Mesenchymal stem cell (in vitro differentiated cells and primary cell): ENCODE measurements around the gene SCNN1B.

Experiments used
- DNase-seq: peaks from one replicate; pipeline ENCODE4 v3.0.0-alpha.2; 2013
- H2AFZ ChIP-seq: one replicate; pipeline ENCODE4 v1.6.1; 2013; ENCODE audit warnings: low read depth, mild to moderate bottlenecking, control low read depth, inconsistent platforms, low read length, moderate library complexity
- H2AK5ac ChIP-seq: 2 replicates; pipeline ENCODE4 v1.6.1; 2013; ENCODE audit warnings: low read length, moderate library complexity, mild to moderate bottlenecking, inconsistent platforms; ENCODE audit not compliant: severe bottlenecking
- H2BK120ac ChIP-seq: one replicate; pipeline ENCODE4 v1.6.1; 2013; ENCODE audit warnings: low read depth, mild to moderate bottlenecking, inconsistent platforms, low read length, moderate library complexity
- H2BK12ac ChIP-seq, 2 experiments: one replicate each; pipeline ENCODE4 v1.6.1; 2013; ENCODE audit warnings: inconsistent platforms in 2 of 2, low read length in 2 of 2, mild to moderate bottlenecking in 2 of 2, moderate library complexity in 2 of 2, control low read depth in 1 of 2
- H2BK15ac ChIP-seq: one replicate; pipeline ENCODE4 v1.6.1; 2013; ENCODE audit warnings: mild to moderate bottlenecking, low read depth, inconsistent platforms; ENCODE audit not compliant: poor library complexity, severe bottlenecking
- H2BK5ac ChIP-seq: 2 replicates; pipeline ENCODE4 v1.6.1; 2013; ENCODE audit warnings: low read depth, mild to moderate bottlenecking, low read length, control low read depth, inconsistent platforms; ENCODE audit not compliant: poor library complexity, severe bottlenecking
- H3K14ac ChIP-seq, 2 experiments: one replicate each; pipeline ENCODE4 v1.6.1; 2013; ENCODE audit warnings: inconsistent platforms in 2 of 2, low read length in 2 of 2, control low read depth in 1 of 2, mild to moderate bottlenecking in 1 of 2, moderate library complexity in 1 of 2
- H3K18ac ChIP-seq, 2 experiments: one replicate each; pipeline ENCODE4 v1.6.1; 2013; ENCODE audit warnings: inconsistent platforms in 2 of 2, low read length in 2 of 2, control low read depth in 1 of 2, low read depth in 1 of 2, mild to moderate bottlenecking in 1 of 2
- H3K23ac ChIP-seq, 2 experiments: one replicate each; pipeline ENCODE4 v1.6.1; 2013; ENCODE audit warnings: inconsistent platforms in 2 of 2, low read length in 2 of 2, mild to moderate bottlenecking in 2 of 2, moderate library complexity in 2 of 2, control low read depth in 1 of 2
- H3K27ac ChIP-seq: 2 replicates; pipeline ENCODE4 v1.5.1; 2013; ENCODE audit warnings: mild to moderate bottlenecking, moderate library complexity, low read length, control low read depth, inconsistent platforms; ENCODE audit not compliant: poor library complexity, severe bottlenecking
- H3K27me3 ChIP-seq, 2 experiments: 2 replicates each; pipeline versions ENCODE4 v1.6.1 to v1.7.0; 2013; ENCODE audit warnings: low read length in 2 of 2, mild to moderate bottlenecking in 2 of 2, moderate library complexity in 2 of 2, control low read depth in 1 of 2, inconsistent platforms in 1 of 2; ENCODE audit not compliant: control insufficient read depth in 1 of 2, insufficient read depth in 1 of 2
- H3K36me3 ChIP-seq, 2 experiments: 2 replicates each; pipeline versions ENCODE4 v1.6.1 to v1.7.0; 2013; ENCODE audit warnings: low read length in 2 of 2, control low read depth in 1 of 2, inconsistent platforms in 1 of 2, low read depth in 1 of 2, mild to moderate bottlenecking in 1 of 2; ENCODE audit not compliant: insufficient read depth in 2 of 2, control insufficient read depth in 1 of 2
- H3K4ac ChIP-seq, 2 experiments: one replicate each; pipeline ENCODE4 v1.6.1; 2013; ENCODE audit warnings: inconsistent platforms in 2 of 2, low read length in 2 of 2, mild to moderate bottlenecking in 2 of 2, moderate library complexity in 2 of 2, control low read depth in 1 of 2, low read depth in 1 of 2
- H3K4me1 ChIP-seq: 2 replicates; pipeline ENCODE4 v1.6.1; 2013; ENCODE audit warnings: low read depth, low read length, control low read depth; ENCODE audit not compliant: control insufficient read depth, insufficient read depth
- H3K4me2 ChIP-seq: 2 replicates; pipeline ENCODE4 v1.6.1; 2013; ENCODE audit warnings: low read length, mild to moderate bottlenecking, inconsistent platforms; ENCODE audit not compliant: poor library complexity, severe bottlenecking
- H3K4me3 ChIP-seq, 2 experiments: 2 replicates each; pipeline versions ENCODE4 v1.5.1 to v1.7.0; 2013; ENCODE audit warnings: low read length in 2 of 2, mild to moderate bottlenecking in 2 of 2, control low read depth in 1 of 2, low read depth in 1 of 2; ENCODE audit not compliant: insufficient read depth in 1 of 2
- H3K79me1 ChIP-seq: replicated peaks from 2 replicates; pipeline ENCODE4 v1.6.1; 2013; ENCODE audit warnings: mild to moderate bottlenecking, control low read depth, low read length, inconsistent platforms; ENCODE audit not compliant: poor library complexity, severe bottlenecking
- H3K9ac ChIP-seq: 2 replicates; pipeline ENCODE4 v1.7.0; 2013; ENCODE audit warnings: mild to moderate bottlenecking, low read length, moderate library complexity
- H3K9me3 ChIP-seq: 2 replicates; pipeline ENCODE4 v1.7.0; 2013; ENCODE audit warnings: mild to moderate bottlenecking, low read length; ENCODE audit not compliant: control insufficient read depth
- H4K8ac ChIP-seq: one replicate; pipeline ENCODE4 v1.6.1; 2013; ENCODE audit warnings: inconsistent platforms, mild to moderate bottlenecking, low read length, moderate library complexity
- H4K91ac ChIP-seq: one replicate; pipeline ENCODE4 v1.6.1; 2013; ENCODE audit warnings: mild to moderate bottlenecking, low read length, inconsistent platforms
- WGBS: methylation state at CpG from one replicate; pipeline ENCODE4 v1.1.7; 2013; ENCODE audit warnings: mixed read lengths; 5-methylcytosine and 5-hydroxymethylcytosine counted together

Gene SCNN1B

GRCh38 chr16:23270654-23271053 lies 31.4 kb upstream of the SCNN1B start:
- WGBS = 94% methylated on average over 3 of the region's 3 CpGs
- no peak overlapping the region for H2BK12ac ChIP-seq
- no peaks in the 10 kb centered on the region for H3K4me1 ChIP-seq
- no peak overlapping the region for H2BK5ac ChIP-seq
- no peak overlapping the region for H2AK5ac ChIP-seq
- no peak overlapping the region for H2BK15ac ChIP-seq
- H2BK120ac ChIP-seq = no peak overlapping the region
- no peak overlapping the region for H4K8ac ChIP-seq
- H3K27ac ChIP-seq = no peak overlapping the region
- DNase-seq = no peak
- no peak overlapping the region for H3K9ac ChIP-seq
- peaks cover 0 to 15% of the 10 kb centered on the region in 2 experiments for H3K27me3 ChIP-seq
- no peak overlapping the region for H3K23ac ChIP-seq
- H3K9me3 ChIP-seq = no peaks in the 10 kb centered on the region
- H3K4me3 ChIP-seq = no peak overlapping the region
- H3K4ac ChIP-seq = no peak overlapping the region
- no peaks in the 10 kb centered on the region for H3K36me3 ChIP-seq
- no peak overlapping the region for H3K14ac ChIP-seq
- no peak overlapping the region for H3K18ac ChIP-seq
- no peak overlapping the region for H3K4me2 ChIP-seq
- H3K79me1 ChIP-seq = no peaks in the 10 kb centered on the region
- H2AFZ ChIP-seq = no peak overlapping the region
- no peak overlapping the region for H4K91ac ChIP-seq

GRCh38 chr16:23274968-23275367 lies 27.1 kb upstream of the SCNN1B start:
- DNase-seq = no peak
- 44% methylated on average over 2 of the region's 2 CpGs for WGBS
- Histone ChIP-seq H3K14ac (no peak overlapping the region), H3K18ac (no peak overlapping the region), H2AK5ac (no peak overlapping the region), H2BK120ac (no peak overlapping the region), H3K4me2 (no peak overlapping the region), H3K23ac (no peak overlapping the region), H3K4me3 (no peak overlapping the region), H3K79me1 (no peaks in the 10 kb centered on the region), H3K27ac (no peak overlapping the region), H2BK15ac (no peak overlapping the region), H3K4me1 (no peaks in the 10 kb centered on the region), H3K9me3 (no peaks in the 10 kb centered on the region), H4K91ac (no peak overlapping the region), H3K27me3 (peaks cover 0 to 17% of the 10 kb centered on the region in 2 experiments), H3K36me3 (no peaks in the 10 kb centered on the region), H2BK5ac (no peak overlapping the region), H2BK12ac (no peak overlapping the region), H4K8ac (no peak overlapping the region), H2AFZ (no peak overlapping the region), H3K9ac (no peak overlapping the region), H3K4ac (no peak overlapping the region)

GRCh38 chr16:23276821-23277220 lies 25.3 kb upstream of the SCNN1B start:
- no peak for DNase-seq
- no peaks in the 10 kb centered on the region for H3K4me1 ChIP-seq
- H3K36me3 ChIP-seq = no peaks in the 10 kb centered on the region
- H3K79me1 ChIP-seq = no peaks in the 10 kb centered on the region
- no peak overlapping the region for H4K8ac ChIP-seq
- H3K27me3 ChIP-seq = peaks cover 0 to 17% of the 10 kb centered on the region in 2 experiments
- no peak overlapping the region for H3K23ac ChIP-seq
- H4K91ac ChIP-seq = no peak overlapping the region
- H3K9ac ChIP-seq = no peak overlapping the region
- WGBS = 77% methylated on average over 4 of the region's 4 CpGs
- H3K14ac ChIP-seq = no peak overlapping the region
- H3K4me3 ChIP-seq = no peak overlapping the region
- no peak overlapping the region for H3K4ac ChIP-seq
- H3K27ac ChIP-seq = no peak overlapping the region
- H2BK120ac ChIP-seq = no peak overlapping the region
- H2AK5ac ChIP-seq = no peak overlapping the region
- no peak overlapping the region for H2BK12ac ChIP-seq
- H2BK15ac ChIP-seq = no peak overlapping the region
- no peak overlapping the region for H3K18ac ChIP-seq
- H2BK5ac ChIP-seq = no peak overlapping the region
- no peaks in the 10 kb centered on the region for H3K9me3 ChIP-seq
- no peak overlapping the region for H2AFZ ChIP-seq
- no peak overlapping the region for H3K4me2 ChIP-seq

GRCh38 chr16:23278031-23278430 lies 24.1 kb upstream of the SCNN1B start:
- WGBS = 47% methylated on average over 2 of the region's 2 CpGs
- H2BK15ac ChIP-seq = no peak overlapping the region
- no peak overlapping the region for H2BK120ac ChIP-seq
- no peak for DNase-seq
- H3K23ac ChIP-seq = no peak overlapping the region
- no peak overlapping the region for H3K18ac ChIP-seq
- no peak overlapping the region for H4K91ac ChIP-seq
- no peaks in the 10 kb centered on the region for H3K4me1 ChIP-seq
- H2BK12ac ChIP-seq = no peak overlapping the region
- H3K9ac ChIP-seq = no peak overlapping the region
- no peak overlapping the region for H3K14ac ChIP-seq
- no peaks in the 10 kb centered on the region for H3K79me1 ChIP-seq
- no peak overlapping the region for H2AK5ac ChIP-seq
- H3K4me3 ChIP-seq = no peak overlapping the region
- no peak overlapping the region for H2BK5ac ChIP-seq
- H3K27me3 ChIP-seq = peaks cover 0 to 17% of the 10 kb centered on the region in 2 experiments
- H4K8ac ChIP-seq = no peak overlapping the region
- no peak overlapping the region for H3K27ac ChIP-seq
- H3K4ac ChIP-seq = no peak overlapping the region
- H3K9me3 ChIP-seq = no peaks in the 10 kb centered on the region
- H2AFZ ChIP-seq = no peak overlapping the region
- H3K4me2 ChIP-seq = no peak overlapping the region
- H3K36me3 ChIP-seq = no peaks in the 10 kb centered on the region
